Hepatocyte (in vitro differentiated cells): ENCODE results near the gene TMEM238.

ENCODE experiments used
- CTCF ChIP-seq: fragments of 200-600 bp; sonication (generic); IDR thresholded peaks from 2 replicates; pipeline ENCODE4 v1.5.1; 2016; ENCODE audit warnings: antibody characterized with exemption, mild to moderate bottlenecking; ENCODE audit not compliant: poor library complexity
- EZH2phosphoT487 ChIP-seq: fragments of 200-600 bp; sonication (generic); IDR thresholded peaks from one replicate; pipeline ENCODE4 v1.6.1; 2018; ENCODE audit warnings: antibody characterized with exemption, mild to moderate bottlenecking, low read depth, moderate library complexity; ENCODE audit not compliant: unreplicated experiment, severe bottlenecking

GRCh38 chr19:55418185-55418584, 34.1 kb upstream of the TMEM238 start:
- TF ChIP-seq CTCF, result peak; percentile 70
- TF ChIP-seq EZH2phosphoT487, result no peak
